DMS 273 (cell line): Measurements from ENCODE around the gene TSN.
A peak's percentile ranks its signal among the peaks of the same experiment; 100 is the strongest.
"Not testable (repeated sequence)": the region's sequence is repeated elsewhere in the genome, so short reads cannot be mapped to it uniquely, and the experiment has no call there.

Experiments used
- DNase-seq: peaks from one replicate; lab custom pipeline; 2025; ENCODE audit not compliant: unreplicated experiment; lab: John Stamatoyannopoulos, UW

The TSN gene

GRCh38 chr2:121755237-121756111 is at the start of gene TSN:
Gene TSN (plus strand): TSS chr2:121755651. CDS start chr2:121755780, 129 bp downstream.
- peak; percentile 99 for DNase-seq

GRCh38 chr2:121705958-121706357 is 49.5 kb upstream of the TSN start:
- DNase-seq, result no peak

GRCh38 chr2:121707344-121707919 is 48.0 kb upstream of the TSN start:
- peak; percentile 56 for DNase-seq

- peak; percentile 43 for DNase-seq
Measured at GRCh38 chr2:121707920-121708361, 47.5 kb upstream of the TSN start.

GRCh38 chr2:121709776-121710469 is 45.5 kb upstream of the TSN start:
- DNase-seq, result no peak

GRCh38 chr2:121710470-121711170 is 44.8 kb upstream of the TSN start:
- no peak for DNase-seq

- not testable (repeated sequence) for DNase-seq
Measured at GRCh38 chr2:121711481-121711880, 44.0 kb upstream of the TSN start.

DNA sequence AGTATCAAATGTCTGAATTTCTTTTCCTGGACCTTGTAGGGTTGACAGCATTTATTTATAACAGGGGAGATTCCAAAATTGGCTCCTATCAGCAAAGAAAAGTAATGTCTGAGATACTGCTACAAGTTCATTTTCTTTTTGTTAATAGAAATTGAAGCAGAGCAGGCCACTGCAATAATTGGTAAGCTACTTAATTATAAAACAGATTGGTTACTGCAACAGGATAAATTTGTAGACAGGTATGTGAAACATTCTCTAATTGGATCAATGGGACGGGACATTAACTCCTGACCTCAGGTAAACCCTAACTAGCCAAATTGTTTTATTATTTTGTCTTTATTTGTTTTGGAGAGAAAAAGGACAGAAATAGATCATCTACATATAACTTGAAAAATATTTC is 39.3 kb upstream of the TSN start:
- DNase-seq, result no peak

GRCh38 chr2:121717529-121717928 is 37.9 kb upstream of the TSN start:
- DNase-seq, result no peak

DNA sequence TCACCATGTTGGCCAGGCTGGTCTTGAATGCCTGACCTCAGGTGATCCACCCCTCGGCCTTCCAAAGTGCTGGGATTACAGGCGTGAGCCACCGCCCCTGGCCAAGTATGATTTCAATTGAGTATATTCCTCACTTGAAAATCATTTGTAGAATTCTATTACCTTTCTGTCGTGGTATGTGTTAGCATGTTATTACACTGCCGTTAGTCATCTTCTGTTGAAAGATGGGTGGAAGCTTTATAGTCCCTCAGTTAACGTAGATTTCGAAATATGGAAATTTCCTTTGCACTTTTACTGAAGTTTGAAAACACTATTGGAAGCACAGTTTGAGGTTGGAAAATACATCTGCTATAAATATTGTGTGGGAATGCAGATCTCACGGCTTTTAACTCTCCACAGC is 33.5 kb upstream of the TSN start:
- no peak for DNase-seq

DNA sequence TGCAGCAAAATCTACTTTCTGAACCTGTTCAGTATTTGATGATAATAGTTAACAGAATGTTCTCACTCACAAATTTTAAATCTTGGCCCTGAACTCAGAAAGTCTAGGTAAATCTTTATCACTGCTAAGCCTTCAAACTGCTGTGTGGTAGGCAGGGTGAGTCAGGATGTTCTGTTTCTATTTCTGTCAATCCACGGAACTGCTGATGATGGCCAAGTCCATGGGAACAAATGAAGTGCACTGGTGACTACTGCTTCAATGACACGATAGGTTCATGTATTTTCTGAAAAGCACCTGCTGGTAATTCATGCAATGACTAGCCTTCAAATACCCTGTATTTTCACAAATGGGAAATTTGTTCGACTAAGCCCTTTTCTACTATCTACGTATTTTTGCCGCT is 33.0 kb upstream of the TSN start:
- DNase-seq, result no peak

GRCh38 chr2:121723316-121723715 is 32.1 kb upstream of the TSN start:
- DNase-seq, result no peak

GRCh38 chr2:121727332-121727731 is 28.1 kb upstream of the TSN start:
- no peak for DNase-seq

- DNase-seq, result no peak
Measured at GRCh38 chr2:121727950-121728349, 27.5 kb upstream of the TSN start.

DNA sequence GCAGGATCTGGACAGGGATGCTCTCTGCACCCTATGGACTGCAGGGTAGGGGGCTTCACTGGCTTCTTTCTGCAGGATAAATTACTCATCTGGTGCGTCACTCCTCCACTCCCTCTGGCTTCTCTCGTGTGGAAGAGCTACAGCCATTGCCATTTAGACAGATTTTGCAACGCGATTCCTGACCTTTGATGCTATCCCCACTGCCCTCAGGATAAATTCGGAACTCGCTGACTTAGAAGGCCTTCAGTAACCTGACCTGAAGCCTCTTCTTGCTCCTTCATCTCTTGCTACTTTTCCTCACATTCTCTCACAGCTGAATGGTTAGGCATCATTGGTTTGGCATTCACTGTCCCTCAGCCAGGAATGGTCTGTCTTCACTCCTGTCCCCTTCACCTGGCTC is 24.1 kb upstream of the TSN start:
- no peak for DNase-seq

DNA sequence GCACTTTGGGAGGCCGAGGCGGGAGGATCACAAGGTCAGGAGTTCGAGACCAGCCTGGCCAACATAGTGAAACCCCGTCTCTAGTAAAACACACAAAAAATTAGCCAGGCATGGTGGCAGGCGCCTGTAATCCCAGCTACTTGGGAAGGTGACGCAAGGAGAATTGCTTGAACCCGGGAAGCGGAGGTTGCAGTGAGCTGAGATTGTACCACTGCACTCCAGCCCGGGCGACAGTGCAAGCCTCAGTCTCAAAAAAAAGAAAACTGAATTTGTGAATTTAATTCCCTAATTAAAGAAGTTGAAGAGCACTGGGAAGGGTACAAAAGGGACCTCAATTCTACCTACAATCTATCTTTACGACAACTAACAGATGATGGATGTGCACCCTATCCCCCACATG is 20.9 kb upstream of the TSN start:
- DNase-seq, result not testable (repeated sequence)

DNA sequence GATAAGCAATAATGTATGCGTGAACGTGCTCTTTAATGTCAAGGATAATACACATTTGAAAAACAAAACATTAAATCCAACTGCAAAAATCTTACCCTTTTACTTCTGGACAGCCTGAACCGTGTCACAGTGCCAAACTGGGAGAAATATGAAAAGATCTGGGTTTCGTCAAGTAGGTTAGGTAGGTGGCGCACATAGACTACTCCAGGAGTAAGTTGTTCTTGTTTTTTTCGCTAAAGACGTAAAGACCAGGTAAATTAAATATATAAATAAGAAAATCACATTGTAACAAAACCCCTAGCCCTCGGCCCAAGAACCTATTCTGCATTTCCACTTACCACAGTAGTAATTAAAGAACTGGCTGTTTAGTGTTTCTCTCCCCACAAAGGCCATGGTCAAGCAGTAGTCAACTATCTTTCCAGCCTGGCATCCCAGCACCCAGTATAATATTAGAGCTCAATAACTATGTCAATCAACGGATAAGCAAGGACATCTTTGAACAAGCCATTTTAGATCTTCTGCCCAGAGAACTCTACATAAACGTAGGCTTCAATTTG is 19.9 kb upstream of the TSN start:
- peak; percentile 41 for DNase-seq

GRCh38 chr2:121736140-121736461 is 19.4 kb upstream of the TSN start:
- no peak for DNase-seq

GRCh38 chr2:121736462-121737336 is 18.8 kb upstream of the TSN start, which contains the start of gene NIFK:
Gene NIFK (minus strand): TSS chr2:121736875. CDS start chr2:121736850, 25 bp downstream.
- peak; percentile 99 for DNase-seq

GRCh38 chr2:121740973-121741372 is 14.5 kb upstream of the TSN start:
- no peak for DNase-seq
